K562 (cell line): Measurements from ENCODE around the gene MICOS13. TPM values are rescaled to one million over a fixed set of nuclear protein-coding genes. Genes with fewer than 3 reads are reported as not detected.

Experiments
- AFF1 ChIP-seq, 2 experiments: fragments of 450-650 bp; IDR thresholded peaks; 2 replicates each; pipeline ENCODE4 v1.6.1; 2018; ENCODE audit warnings: mild to moderate bottlenecking in 2 of 2, low read depth in 1 of 2; ENCODE audit not compliant: partially characterized antibody in 2 of 2
- CREB3 ChIP-seq: fragments of 450-650 bp; conservative IDR thresholded peaks from 2 replicates; pipeline ENCODE4 v1.6.1; 2016; ENCODE audit warnings: missing genetic modification characterization, low read depth, mild to moderate bottlenecking, missing compliant biosample characterization, moderate library complexity
- EGR1 ChIP-seq: fragments of 450-650 bp; conservative IDR thresholded peaks from 2 replicates; pipeline ENCODE4 v1.6.1; 2017; ENCODE audit warnings: mild to moderate bottlenecking
- EWSR1 ChIP-seq: fragments of 450-650 bp; IDR thresholded peaks from 2 replicates; pipeline ENCODE4 v1.6.1; 2018; ENCODE audit warnings: borderline replicate concordance, mild to moderate bottlenecking, low read depth, moderate library complexity; ENCODE audit not compliant: partially characterized antibody
- FOXK2 ChIP-seq, 2 experiments: fragments of 450-650 bp; IDR thresholded peaks in 1 of 2; conservative IDR thresholded peaks in 1 of 2; 2 replicates each; pipeline ENCODE4 v1.6.1; 2016; ENCODE audit warnings: low read depth in 2 of 2, mild to moderate bottlenecking in 1 of 2
- FOXO4 ChIP-seq: fragments of 450-650 bp; formaldehyde crosslinking; IDR thresholded peaks from 2 replicates; pipeline ENCODE4 v1.4.0; 2020; ENCODE audit warnings: mild to moderate bottlenecking, moderate library complexity
- GTF2F1 ChIP-seq: IDR thresholded peaks from 2 replicates; pipeline ENCODE4 v1.6.1; 2011; ENCODE audit warnings: low read depth, low read length, improper control_type of control experiment
- MBD2 ChIP-seq: sonication (generic); IDR thresholded peaks from 2 replicates; pipeline ENCODE4 v1.6.1; 2016; ENCODE audit warnings: low read depth, borderline replicate concordance
- MTA3 ChIP-seq: fragments of 450-650 bp; formaldehyde crosslinking; IDR thresholded peaks from 2 replicates; pipeline ENCODE4 v1.6.1; 2017; ENCODE audit warnings: mild to moderate bottlenecking, borderline replicate concordance
- NR2C1 ChIP-seq, 2 experiments: fragments of 450-650 bp; IDR thresholded peaks; 2 replicates each; pipeline ENCODE4 v1.6.1; 2017; ENCODE audit warnings: mild to moderate bottlenecking in 2 of 2, antibody characterized with exemption in 1 of 2, inconsistent platforms in 1 of 2, missing compliant biosample characterization in 1 of 2, missing genetic modification characterization in 1 of 2
- RFX1 ChIP-seq: fragments of 450-650 bp; IDR thresholded peaks from 2 replicates; pipeline ENCODE4 v1.6.1; 2016; ENCODE audit warnings: mild to moderate bottlenecking, moderate library complexity
- SP1 ChIP-seq: sonication (generic); formaldehyde crosslinking; IDR thresholded peaks from 2 replicates; pipeline ENCODE4 v1.8.1; 2022; ENCODE audit warnings: mild to moderate bottlenecking, missing genetic modification reagents
- VEZF1 ChIP-seq: fragments of 200-800 bp; sonication (Bioruptor generic); IDR thresholded peaks from 2 replicates; pipeline ENCODE4 v1.6.1; 2017; ENCODE audit warnings: missing genetic modification characterization, missing compliant biosample characterization
- ZC3H11A ChIP-seq: IDR thresholded peaks from 2 replicates; pipeline ENCODE4 v1.6.1; 2012; ENCODE audit warnings: low read depth, low read length, improper control_type of control experiment
- ZNF175 ChIP-seq: fragments of 200-800 bp; sonication (Bioruptor generic); IDR thresholded peaks from 2 replicates; pipeline ENCODE4 v1.6.1; 2016; ENCODE audit warnings: low read depth, mild to moderate bottlenecking, missing genetic modification characterization, missing compliant biosample characterization
- ZNF655 ChIP-seq: fragments of 250-450 bp; sonication (Bioruptor Pico); IDR thresholded peaks from 2 replicates; pipeline ENCODE4 v1.5.0; 2021
- polyA plus RNA-seq, 8 experiments: library from polyadenylated mRNA; depleted of rRNA in 4 of 8; stranded (reverse) in 5 of 8; unstranded in 3 of 8; fragments of >200 nt; fragmentation: Nextera tagmentation in 2 of 8; fragmentation: Illumina TruSeq in 1 of 8; extraction: Ambion mirVana in 2 of 8; extraction: Trizol in 1 of 8; gene quantifications; 2 replicates each; pipeline versions ENCODE4 v1.2.1 to v1.2.3, GENCODE V29; 2011 to 2014; ENCODE audit warnings: inconsistent platforms in 1 of 8, missing spikeins in 1 of 8
- total RNA-seq, 7 experiments: library from RNA; depleted of rRNA in 6 of 7; stranded (reverse); fragments of >200 nt in 6 of 7; fragmentation: Illumina TruSeq in 2 of 7; extraction: Trizol in 2 of 7; gene quantifications; 2 replicates each; pipeline versions ENCODE4 v1.2.1 to v1.2.3, GENCODE V29; 2011 to 2021; ENCODE audit warnings: low replicate concordance in 1 of 7

Gene MICOS13
- total and polyA plus RNA-seq, 9 of the 15 experiments (the other 6 are each of a cell fraction or from before 2014, with no cell fraction given): 15.5 to 220 (median 49.4) TPM

- peak; percentile 79 for TF ChIP-seq NR2C1 (IDR thresholded peaks at IDR 0.05)
- peak; percentile 91 for TF ChIP-seq NR2C1 (tag; IDR thresholded peaks at IDR 0.05)
- peak; percentile 62; the same call in 1 of the 2 replicates for TF ChIP-seq MTA3
- TF ChIP-seq RFX1: peak; percentile 99
- no peak for TF ChIP-seq ZNF655 (CRISPR knock-in tag)
- TF ChIP-seq GTF2F1: 0 out of 2 replicates have a peak, but pooled peaks have one; percentile 42
- peak; percentile 82 for TF ChIP-seq SP1 (CRISPR knock-in tag)
- no peak for TF ChIP-seq EWSR1
- peak in 1 of 2 experiments; percentile 99 for TF ChIP-seq AFF1 (IDR thresholded peaks at IDR 0.05; ENCODE audit: low read depth in 1 of 2, partially characterized antibody in 2 of 2)
- TF ChIP-seq ZNF175 (CRISPR knock-in tag): peak; percentile 84
- peak; percentile 69 for TF ChIP-seq VEZF1 (CRISPR knock-in tag)
- peak in 1 of 2 experiments; percentile 33; a peak in 2 of 4 replicates for TF ChIP-seq FOXK2 (conservative IDR thresholded peaks at IDR 0.05 in 1 of 2, IDR thresholded peaks at IDR 0.05 in 1 of 2; ENCODE audit: low read depth in 2 of 2)
- TF ChIP-seq CREB3: no peak
- peak; percentile 63; the same call in 1 of the 2 replicates for TF ChIP-seq EGR1
- 0 out of 2 replicates have a peak, but pooled peaks have one; percentile 65 for TF ChIP-seq ZC3H11A
- TF ChIP-seq MBD2: peak; percentile 94
- TF ChIP-seq FOXO4 (CRISPR knock-in tag): no peak
Measured at GRCh38 chr19:5680437-5681368, at the start of gene MICOS13, which contains the start of gene HSD11B1L (continued).
